HepG2 (cell line): ENCODE measurements around the gene POLRMT. TPM values are rescaled to one million over a fixed set of nuclear protein-coding genes. Genes with fewer than 3 reads are reported as not detected.
A peak's percentile ranks its signal among the peaks of the same experiment; 100 is the strongest.

Experiments
- ARNT2 ChIP-seq: sonication (generic); formaldehyde crosslinking; IDR thresholded peaks from 2 replicates; pipeline ENCODE4 v1.8.0; 2022; ENCODE audit warnings: mild to moderate bottlenecking, low read depth, missing genetic modification reagents, moderate library complexity
- DNMT1 ChIP-seq: sonication (generic); formaldehyde crosslinking; IDR thresholded peaks from 2 replicates; pipeline ENCODE4 v1.5.1; 2020; ENCODE audit warnings: mild to moderate bottlenecking, missing genetic modification reagents
- KAT7 ChIP-seq: IDR thresholded peaks from 2 replicates; pipeline ENCODE4 v1.6.1; 2018; ENCODE audit warnings: borderline replicate concordance, missing compliant biosample characterization
- MEIS2 ChIP-seq: sonication (generic); formaldehyde crosslinking; IDR thresholded peaks from 2 replicates; pipeline ENCODE4 v1.9.0; 2021; ENCODE audit warnings: mild to moderate bottlenecking, missing genetic modification reagents
- NONO ChIP-seq, 2 experiments: fragments of 450-650 bp in 1 of 2; sonication (generic) in 1 of 2; formaldehyde crosslinking in 1 of 2; IDR thresholded peaks in 1 of 2; conservative IDR thresholded peaks in 1 of 2; 2 replicates each; pipeline versions ENCODE4 v1.6.1 to v1.8.0; 2017 to 2022; ENCODE audit warnings: mild to moderate bottlenecking in 1 of 2, missing genetic modification reagents in 1 of 2, moderate library complexity in 1 of 2
- PRDM4 ChIP-seq: sonication (generic); formaldehyde crosslinking; IDR thresholded peaks from 2 replicates; pipeline ENCODE4 v1.9.0; 2021; ENCODE audit warnings: missing genetic modification reagents, borderline replicate concordance
- RNF2 ChIP-seq: fragments of 450-650 bp; conservative IDR thresholded peaks from 2 replicates; pipeline ENCODE4 v1.6.1; 2016; ENCODE audit warnings: low read depth
- SAFB2 ChIP-seq: sonication (generic); formaldehyde crosslinking; IDR thresholded peaks from 2 replicates; pipeline ENCODE4 v1.5.1; 2020; ENCODE audit warnings: missing genetic modification reagents, low read depth, mild to moderate bottlenecking, borderline replicate concordance
- SALL1 ChIP-seq: sonication (generic); formaldehyde crosslinking; IDR thresholded peaks from 2 replicates; pipeline ENCODE4 v1.8.0; 2022; ENCODE audit warnings: mild to moderate bottlenecking, missing genetic modification reagents
- SALL2 ChIP-seq: sonication (generic); formaldehyde crosslinking; IDR thresholded peaks from 2 replicates; pipeline ENCODE4 v1.8.1; 2023; ENCODE audit warnings: mild to moderate bottlenecking, missing genetic modification reagents, inconsistent platforms
- SAP130 ChIP-seq: IDR thresholded peaks from 2 replicates; pipeline ENCODE4 v1.6.1; 2016; ENCODE audit warnings: low read depth
- SIN3A ChIP-seq: IDR thresholded peaks from 2 replicates; pipeline ENCODE4 v1.6.1; 2011; ENCODE audit warnings: low read depth, mild to moderate bottlenecking, control low read depth, low read length, borderline replicate concordance
- SRSF1 ChIP-seq: fragments of 200-400 bp; formaldehyde crosslinking; optimal IDR thresholded peaks from 2 replicates; pipeline ENCODE3; 2017; ENCODE audit warnings: mild to moderate bottlenecking, low read depth, low read length, moderate library complexity
- STAG1 ChIP-seq: sonication (generic); formaldehyde crosslinking; IDR thresholded peaks from 2 replicates; pipeline ENCODE4 v1.4.0; 2020; ENCODE audit warnings: missing genetic modification reagents
- SUZ12 ChIP-seq: fragments of 150-350 bp; IDR thresholded peaks from 2 replicates; pipeline ENCODE4 v1.6.1; 2014; ENCODE audit warnings: low read depth, low read length
- TAF1 ChIP-seq: sonication (generic); formaldehyde crosslinking; IDR thresholded peaks from 2 replicates; pipeline ENCODE4 v1.4.0; 2020; ENCODE audit warnings: missing genetic modification reagents
- TMF1 ChIP-seq: sonication (generic); formaldehyde crosslinking; IDR thresholded peaks from 2 replicates; pipeline ENCODE4 v1.8.1; 2022; ENCODE audit warnings: low read depth, missing genetic modification reagents
- ZNF589 ChIP-seq: sonication (generic); formaldehyde crosslinking; conservative IDR thresholded peaks from 2 replicates; pipeline ENCODE4 v1.8.0; 2022; ENCODE audit warnings: mild to moderate bottlenecking, moderate library complexity, missing genetic modification reagents
- ZNF800 ChIP-seq: sonication (generic); formaldehyde crosslinking; IDR thresholded peaks from 2 replicates; pipeline ENCODE4 v1.4.0; 2020; ENCODE audit warnings: missing genetic modification reagents
- ZSCAN21 ChIP-seq: sonication (generic); formaldehyde crosslinking; IDR thresholded peaks from 2 replicates; pipeline ENCODE4 v1.8.0; 2022; ENCODE audit warnings: mild to moderate bottlenecking, missing genetic modification reagents, moderate library complexity, borderline replicate concordance
- ZSCAN31 ChIP-seq: sonication (generic); formaldehyde crosslinking; IDR thresholded peaks from 2 replicates; pipeline ENCODE4 v1.5.0; 2020; ENCODE audit warnings: low read depth, mild to moderate bottlenecking, missing genetic modification reagents
- polyA plus RNA-seq, 8 experiments: library from polyadenylated mRNA; depleted of rRNA in 3 of 8; stranded (reverse) in 7 of 8; unstranded in 1 of 8; fragments of >200 nt; fragmentation: Illumina TruSeq in 4 of 8; extraction: Trizol in 4 of 8; gene quantifications; 2 replicates each; pipeline versions ENCODE4 v1.2.1 to v1.2.3, GENCODE V29; 2011 to 2016; ENCODE audit warnings: low read depth in 4 of 8, missing spikeins in 1 of 8, mixed read lengths in 1 of 8; ENCODE audit not compliant: insufficient read depth in 1 of 8
- total RNA-seq, 5 experiments: library from RNA; depleted of rRNA; stranded (reverse); fragments of >200 nt; fragmentation: Illumina TruSeq; extraction: Trizol; gene quantifications; 2 replicates each; pipeline ENCODE4 v1.2.3, GENCODE V29; 2016; ENCODE audit warnings: low read depth in 1 of 5
- TF ChIP-seq, protein P1 (sequence below): sonication (generic); formaldehyde crosslinking; IDR thresholded peaks from 2 replicates; pipeline ENCODE4 v1.8.0; 2022; ENCODE audit warnings: missing genetic modification reagents, mild to moderate bottlenecking, borderline replicate concordance

The POLRMT gene
- total and polyA plus RNA-seq, 2 of the 13 experiments (the other 11 are each of a cell fraction or from before 2014, with no cell fraction given): 78.0 to 101 TPM

GRCh38 chr19:680287-681028 is 47.1 kb upstream of the POLRMT start (continued):
- no peak for TF ChIP-seq PRDM4 (CRISPR knock-in tag)
- no peak for TF ChIP-seq ZNF589 (CRISPR knock-in tag)
- TF ChIP-seq ZNF800 (CRISPR knock-in tag): 0 out of 2 replicates have a peak, but pooled peaks have one; percentile 23
- peak; percentile 42; the same call in 1 of the 2 replicates for TF ChIP-seq TAF1 (CRISPR knock-in tag)
- no peak for TF ChIP-seq SRSF1
- peak; percentile 76; the same call in 1 of the 2 replicates for TF ChIP-seq SAFB2 (CRISPR knock-in tag)
- TF ChIP-seq DNMT1: 0 out of 2 replicates have a peak, but pooled peaks have one; percentile 34
- TF ChIP-seq ARNT2 (CRISPR knock-in tag): peak; percentile 88
- peak; percentile 0; the same call in 1 of the 2 replicates for TF ChIP-seq ZSCAN21 (CRISPR knock-in tag)
- TF ChIP-seq TMF1 (CRISPR knock-in tag): peak; percentile 79; the same call in 1 of the 2 replicates
- TF ChIP-seq RNF2: peak; percentile 84
- no peak for TF ChIP-seq NONO (IDR thresholded peaks at IDR 0.05)
- TF ChIP-seq NONO (CRISPR knock-in tag; conservative IDR thresholded peaks at IDR 0.05): 0 out of 2 replicates have a peak, but pooled peaks have one; percentile 25
- TF ChIP-seq STAG1: peak; percentile 28
- TF ChIP-seq, protein P1, sequence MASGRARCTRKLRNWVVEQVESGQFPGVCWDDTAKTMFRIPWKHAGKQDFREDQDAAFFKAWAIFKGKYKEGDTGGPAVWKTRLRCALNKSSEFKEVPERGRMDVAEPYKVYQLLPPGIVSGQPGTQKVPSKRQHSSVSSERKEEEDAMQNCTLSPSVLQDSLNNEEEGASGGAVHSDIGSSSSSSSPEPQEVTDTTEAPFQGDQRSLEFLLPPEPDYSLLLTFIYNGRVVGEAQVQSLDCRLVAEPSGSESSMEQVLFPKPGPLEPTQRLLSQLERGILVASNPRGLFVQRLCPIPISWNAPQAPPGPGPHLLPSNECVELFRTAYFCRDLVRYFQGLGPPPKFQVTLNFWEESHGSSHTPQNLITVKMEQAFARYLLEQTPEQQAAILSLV: peak; percentile 46; the same call in 1 of the 2 replicates
- peak; percentile 24; the same call in 1 of the 2 replicates for TF ChIP-seq SIN3A
- TF ChIP-seq SAP130: peak; percentile 59; the same call in 1 of the 2 replicates
- TF ChIP-seq ZSCAN31 (CRISPR knock-in tag): peak; percentile 85; the same call in 1 of the 2 replicates
- no peak for TF ChIP-seq SUZ12
- peak; percentile 56; the same call in 1 of the 2 replicates for TF ChIP-seq KAT7 (CRISPR knock-in tag)
- peak; percentile 30; the same call in 1 of the 2 replicates for TF ChIP-seq MEIS2 (CRISPR knock-in tag)
- TF ChIP-seq SALL1 (CRISPR knock-in tag): peak; percentile 44; the same call in 1 of the 2 replicates
- TF ChIP-seq SALL2 (CRISPR knock-in tag): peak; percentile 68
